HG02852 (cell line): ENCODE data around the gene PIK3R5.

Source experiments
- ATAC-seq: cut with Tn5 transposase; IDR thresholded peaks from one replicate; pipeline ENCODE4 v1.9.1; 2021; ENCODE audit warnings: mild to moderate bottlenecking, moderate library complexity; ENCODE audit not compliant: unreplicated experiment

The PIK3R5 gene

DNA sequence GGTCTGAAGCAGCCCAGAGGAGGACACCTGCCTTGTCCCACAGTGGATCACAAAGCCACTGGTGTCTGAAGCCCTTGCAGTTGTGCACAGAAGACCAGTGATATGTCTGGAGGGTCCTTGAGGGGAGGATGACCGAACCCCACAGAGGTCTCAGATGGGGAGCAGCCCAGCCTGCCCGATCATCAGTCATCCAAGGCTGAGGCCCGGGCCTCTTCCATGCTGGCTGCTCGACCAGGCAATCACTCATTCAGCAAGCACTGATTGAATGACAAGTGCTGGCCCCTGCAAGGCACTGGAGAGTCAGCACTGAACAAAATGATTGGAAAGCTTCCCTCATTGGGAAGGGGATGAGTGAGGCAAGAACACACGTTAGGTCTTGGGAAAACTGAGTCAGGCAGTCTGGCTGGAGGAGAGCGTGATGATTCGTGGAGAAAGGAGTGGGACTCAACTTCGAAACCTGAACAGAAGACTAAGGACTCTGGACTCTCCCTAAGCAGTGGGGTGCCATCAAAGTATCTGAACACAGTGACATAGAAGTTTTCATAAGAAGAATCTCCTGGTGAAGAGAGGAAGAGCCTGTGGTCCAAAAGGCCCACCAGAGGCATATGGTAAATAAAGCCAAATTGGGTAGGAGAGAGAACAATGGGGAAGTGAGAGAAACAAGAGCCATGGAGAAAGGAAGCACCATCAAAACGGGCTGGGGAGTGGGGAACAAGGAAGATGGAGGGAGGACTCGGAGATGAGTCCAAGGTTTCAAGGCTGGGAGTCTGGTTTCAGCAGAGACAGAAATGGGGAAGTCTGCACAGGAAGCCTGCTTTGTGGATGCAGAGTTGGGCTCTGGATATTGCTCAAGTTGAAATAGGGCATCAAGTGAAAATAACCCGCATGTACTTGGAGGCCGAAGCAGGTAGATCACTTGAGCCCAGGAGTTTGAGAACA is 10.2 kb downstream of the PIK3R5 start:
- no peak for ATAC-seq

DNA sequence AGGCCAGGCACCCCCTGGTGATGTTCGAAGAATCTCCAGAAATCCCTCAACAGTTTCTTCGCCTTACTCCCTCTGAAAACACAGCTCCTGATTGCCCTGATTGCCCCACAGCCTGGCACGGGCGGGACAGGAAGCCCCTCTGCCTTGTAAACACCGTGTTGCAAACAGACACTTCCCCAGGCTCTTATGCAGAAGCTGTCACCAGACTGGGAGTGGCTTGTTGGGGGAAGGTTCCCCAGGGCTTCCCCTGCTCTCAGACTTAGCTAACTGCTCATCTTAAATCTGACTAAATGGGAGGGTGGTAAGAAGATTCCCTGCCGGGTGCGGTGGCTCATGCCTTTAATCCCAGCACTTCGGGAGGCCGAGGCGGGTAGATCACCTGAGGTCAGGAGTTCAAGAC is 11.2 kb downstream of the PIK3R5 start:
- no peak for ATAC-seq

DNA sequence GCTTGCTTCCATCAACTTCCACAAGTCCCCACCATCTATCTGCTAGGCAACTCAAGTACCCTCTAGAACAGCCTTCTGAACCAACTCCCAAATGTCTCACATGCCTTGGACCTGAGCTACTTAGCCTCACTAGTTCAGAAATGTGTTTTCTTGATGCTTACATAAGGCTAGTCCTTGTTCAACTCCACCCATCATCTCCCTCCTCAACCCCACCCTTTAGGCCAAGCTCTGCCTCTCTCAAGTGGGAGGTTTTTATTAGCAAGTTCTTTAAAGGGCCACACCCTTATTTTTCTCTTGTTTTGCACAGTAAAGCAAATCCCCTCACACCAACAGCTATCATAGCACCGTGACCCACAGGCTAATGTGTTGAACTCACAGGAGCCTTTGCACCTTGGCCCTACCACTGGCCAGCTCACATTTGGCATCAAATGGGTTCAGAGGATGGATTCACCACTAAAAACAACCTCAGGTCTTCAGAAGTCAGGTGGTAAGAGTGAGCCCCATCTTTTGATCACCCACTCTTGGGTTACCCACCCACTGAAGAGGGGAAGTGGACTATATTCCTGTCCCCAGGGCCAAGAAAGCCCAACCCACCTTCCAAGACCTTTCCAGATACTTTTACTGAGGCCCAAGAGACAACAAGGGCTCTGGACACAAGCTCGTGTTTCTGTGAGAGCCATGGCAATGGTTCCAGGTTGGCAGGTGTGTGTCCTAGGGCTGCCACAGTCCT is 12.2 kb downstream of the PIK3R5 start:
- no peak for ATAC-seq

DNA sequence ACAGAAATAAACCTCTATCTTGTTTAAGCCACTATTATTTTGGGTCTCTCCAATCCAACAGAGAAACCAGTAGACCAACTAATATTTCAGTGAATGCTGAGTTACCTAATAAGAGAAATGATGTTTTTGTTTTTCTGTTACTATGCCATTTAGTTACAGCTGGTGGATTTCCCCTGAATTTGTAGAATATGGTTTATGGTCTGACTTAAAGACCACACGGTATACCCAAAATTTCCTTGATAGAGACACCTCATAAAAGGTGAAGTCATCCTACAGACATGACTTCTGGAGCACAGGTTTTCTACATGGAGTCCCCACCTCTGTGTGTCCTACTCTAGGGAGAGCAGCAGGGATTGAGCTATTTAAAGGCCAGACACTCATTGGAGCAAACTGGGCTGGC is 13.3 kb downstream of the PIK3R5 start:
- no peak for ATAC-seq

DNA sequence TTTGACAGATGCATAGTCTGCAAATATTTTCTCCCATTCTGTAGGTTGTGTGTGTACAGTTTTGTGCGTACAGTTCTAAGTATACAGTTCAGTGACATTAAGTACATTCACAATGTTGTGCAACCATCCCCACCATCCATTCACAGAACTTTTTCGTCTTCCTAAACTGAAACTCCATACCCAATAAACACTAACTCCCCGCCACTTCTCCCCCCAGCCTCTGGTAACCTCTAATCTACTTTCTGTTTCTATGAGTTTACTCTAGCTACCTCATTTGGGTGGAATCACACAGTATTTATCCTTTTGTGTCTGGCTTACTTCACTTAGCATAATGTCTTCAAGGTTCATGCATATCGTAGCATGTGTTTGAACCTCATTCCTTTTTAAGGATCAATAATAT is 14.3 kb downstream of the PIK3R5 start:
- no peak for ATAC-seq

DNA sequence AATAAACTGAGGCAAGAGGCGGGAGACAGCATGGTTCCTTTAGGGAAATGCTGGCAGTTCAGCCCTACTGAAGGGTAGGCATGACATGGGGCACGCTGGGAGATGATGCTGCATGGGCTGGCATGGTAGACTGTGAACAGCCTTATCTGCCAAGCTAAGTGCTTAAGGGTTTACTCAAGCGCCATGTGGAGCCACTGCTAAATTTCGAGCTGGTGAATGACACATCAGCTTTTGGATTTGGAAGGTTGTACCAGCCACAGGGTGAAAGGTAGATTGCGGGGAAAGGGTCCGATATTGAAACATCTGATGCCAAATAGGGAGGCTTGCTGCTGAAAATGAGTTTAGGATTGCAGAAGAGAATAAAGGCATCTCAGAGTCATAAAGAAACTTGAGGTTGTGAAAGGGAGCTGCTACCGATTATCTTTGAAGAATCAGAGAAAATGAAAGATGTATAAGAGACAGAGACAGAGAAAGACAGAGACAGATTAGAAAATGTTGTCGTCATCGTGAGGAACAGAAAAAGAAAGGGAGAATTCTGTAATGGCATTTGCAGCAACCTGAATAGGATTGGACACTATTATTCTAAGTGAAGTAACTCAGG is 16.3 kb downstream of the PIK3R5 start:
- no peak for ATAC-seq

DNA sequence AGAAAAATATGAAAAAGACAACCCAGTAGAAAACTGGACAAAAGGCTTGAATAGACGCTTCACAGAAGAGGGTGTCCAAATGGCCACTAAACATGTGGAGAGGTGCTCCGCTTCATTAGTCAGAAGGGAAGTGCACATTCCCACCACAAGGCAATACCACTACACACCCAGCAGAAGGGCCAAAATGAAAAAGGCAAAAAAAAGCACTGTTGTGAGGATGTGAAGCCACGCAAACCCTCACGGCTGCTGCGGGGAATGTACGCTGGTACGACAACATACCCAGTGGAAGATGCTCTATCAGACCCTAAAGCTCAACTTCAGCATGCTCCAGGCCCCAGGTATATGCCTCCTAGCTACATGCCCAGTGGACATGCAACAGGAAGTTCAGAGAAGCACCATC is 17.0 kb downstream of the PIK3R5 start:
- ATAC-seq, result no peak

DNA sequence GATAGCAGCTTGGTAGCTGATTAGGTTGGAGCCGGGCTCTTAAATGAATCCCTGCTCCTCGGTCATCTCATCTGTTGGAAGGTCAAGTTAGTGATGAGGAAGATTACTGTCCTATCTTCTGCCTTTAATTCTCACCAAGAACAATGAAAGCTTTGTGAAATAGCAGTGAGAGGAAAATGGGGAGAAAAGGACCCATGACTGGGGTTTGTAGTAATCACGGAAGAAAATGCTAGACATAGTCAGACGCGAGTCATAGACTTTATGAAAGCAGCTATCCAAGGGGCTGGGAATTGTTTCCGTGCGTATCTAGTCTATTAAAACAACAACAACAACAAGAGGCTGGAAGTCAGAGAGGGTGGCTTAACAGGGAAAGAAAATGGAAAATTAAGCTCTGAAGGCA is 18.3 kb downstream of the PIK3R5 start:
- no peak for ATAC-seq

DNA sequence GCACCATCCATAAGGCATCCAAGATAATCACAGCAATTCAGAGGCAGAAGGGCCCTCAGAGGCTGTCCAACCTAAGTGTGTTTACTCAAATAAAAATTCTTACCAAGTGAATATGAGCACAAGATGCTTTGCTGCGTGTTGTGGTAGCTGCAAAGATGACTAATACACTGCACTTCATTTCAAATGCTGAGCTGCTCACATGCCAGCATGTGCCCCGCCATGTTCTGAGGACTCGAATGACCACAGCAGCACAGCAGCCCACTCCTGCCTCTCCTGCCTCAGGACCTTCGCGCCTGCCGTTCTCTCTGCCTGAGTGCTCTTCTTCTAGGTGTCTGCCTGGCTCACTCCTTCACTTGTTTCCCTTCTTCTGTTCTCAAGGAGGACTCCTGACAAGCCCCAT is 19.0 kb downstream of the PIK3R5 start:
- ATAC-seq, result no peak

DNA sequence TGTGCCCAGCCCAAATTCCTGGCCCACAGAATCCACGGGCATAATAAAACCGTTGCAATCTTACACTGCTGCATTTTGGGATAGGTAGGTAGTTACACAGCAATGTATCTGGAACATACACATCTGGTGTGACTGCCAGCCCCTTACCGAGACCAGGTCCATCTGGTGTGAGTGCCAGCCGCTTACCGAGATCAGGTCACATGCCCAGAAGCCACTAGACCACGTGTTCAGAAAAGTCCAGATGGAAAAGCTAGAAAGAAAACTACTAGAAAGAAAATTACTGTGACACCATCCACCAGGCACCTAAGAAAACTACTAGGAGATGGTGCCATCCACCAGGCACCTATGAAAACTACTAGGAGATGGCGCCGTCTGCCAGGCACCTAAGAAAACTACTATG is 19.4 kb downstream of the PIK3R5 start:
- ATAC-seq, result no peak

DNA sequence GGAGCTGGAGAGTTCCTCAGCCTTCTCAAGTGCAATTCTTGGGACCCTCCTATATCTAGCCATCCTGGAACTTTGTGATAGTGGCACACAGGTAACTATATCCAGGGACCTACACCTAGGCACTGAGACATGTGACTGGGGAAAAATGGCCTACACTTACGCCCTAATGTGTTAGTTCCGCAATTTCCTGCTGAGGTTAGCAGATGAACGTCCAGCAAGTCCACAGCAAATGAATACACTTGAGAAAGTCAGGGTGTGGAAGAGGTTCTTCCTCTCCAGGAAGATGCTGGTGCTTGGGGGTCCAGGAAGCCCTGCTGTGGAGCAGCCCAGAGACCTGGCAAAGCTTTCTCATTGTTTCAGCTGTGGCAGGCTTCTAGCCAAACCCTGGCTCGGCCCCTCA is 20.8 kb downstream of the PIK3R5 start:
- ATAC-seq, result no peak

DNA sequence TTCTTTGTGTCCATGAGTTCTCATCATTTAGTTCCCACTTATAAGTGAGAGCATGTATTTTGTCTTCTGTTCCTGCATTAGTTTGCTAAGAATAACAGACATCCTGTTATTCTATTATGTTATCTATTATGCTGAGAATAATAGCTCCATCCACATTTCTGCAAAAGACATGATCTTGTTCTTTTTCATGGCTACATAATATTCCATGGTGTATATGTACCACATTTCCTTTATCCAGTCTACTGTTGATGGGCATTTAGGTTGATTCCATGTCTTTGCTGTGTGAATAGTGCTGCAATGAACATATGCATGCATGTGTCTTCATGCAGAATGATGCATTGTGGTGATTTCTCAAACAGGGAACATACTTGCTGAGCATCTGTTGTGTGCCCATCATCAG is 21.4 kb downstream of the PIK3R5 start:
- ATAC-seq, result no peak

DNA sequence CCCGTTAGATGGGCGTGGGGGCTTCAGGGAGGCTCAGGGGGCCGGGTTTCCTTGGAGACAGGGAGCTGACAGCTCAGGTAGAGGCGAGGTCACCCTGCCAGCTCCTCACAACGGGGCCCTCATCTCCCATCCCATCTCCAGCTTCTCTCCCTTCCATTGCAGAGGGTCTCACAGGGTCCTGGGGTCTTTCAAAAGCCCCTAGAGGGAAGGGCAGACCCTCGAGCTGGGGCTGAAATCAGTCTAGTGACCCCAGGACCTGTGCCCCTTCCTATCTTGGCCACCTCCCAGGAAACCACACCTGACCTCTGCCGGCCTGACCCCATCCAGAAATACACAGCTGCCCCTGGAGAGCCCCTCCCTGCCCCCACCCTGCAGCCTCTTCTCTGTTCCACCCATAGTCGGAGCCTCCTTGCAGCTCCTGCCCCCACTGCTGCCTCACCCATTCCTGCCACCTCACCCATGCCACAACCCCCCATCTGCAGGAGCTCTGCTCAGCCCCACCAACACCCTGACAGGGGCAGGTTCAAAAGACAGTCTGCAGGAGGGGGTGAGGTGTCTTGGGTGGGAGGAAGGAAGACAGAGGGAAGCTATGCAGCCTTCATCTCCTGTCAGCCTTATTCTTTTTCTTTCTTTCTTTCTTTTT is 23.4 kb downstream of the PIK3R5 start:
- no peak for ATAC-seq

DNA sequence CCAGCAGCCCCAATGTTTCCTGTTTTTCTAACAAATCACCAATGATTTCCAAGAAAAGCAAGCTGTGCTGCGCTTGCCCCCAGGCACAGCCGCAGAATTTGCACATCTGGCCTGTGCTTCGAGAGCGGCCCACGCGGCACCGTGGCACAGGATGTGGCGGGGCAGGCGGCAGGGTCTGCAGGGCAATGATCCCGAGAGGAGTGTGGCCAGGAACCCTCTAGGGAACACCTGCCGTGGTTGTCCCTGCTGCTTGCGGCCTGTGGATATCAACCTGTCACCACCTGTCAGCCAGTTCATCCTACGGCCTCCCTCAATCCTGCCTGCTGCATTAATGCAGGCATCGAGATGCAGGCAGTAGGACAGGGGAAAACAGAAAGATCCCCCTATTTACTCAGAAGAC is 24.0 kb downstream of the PIK3R5 start:
- ATAC-seq, result peak; percentile 41

DNA sequence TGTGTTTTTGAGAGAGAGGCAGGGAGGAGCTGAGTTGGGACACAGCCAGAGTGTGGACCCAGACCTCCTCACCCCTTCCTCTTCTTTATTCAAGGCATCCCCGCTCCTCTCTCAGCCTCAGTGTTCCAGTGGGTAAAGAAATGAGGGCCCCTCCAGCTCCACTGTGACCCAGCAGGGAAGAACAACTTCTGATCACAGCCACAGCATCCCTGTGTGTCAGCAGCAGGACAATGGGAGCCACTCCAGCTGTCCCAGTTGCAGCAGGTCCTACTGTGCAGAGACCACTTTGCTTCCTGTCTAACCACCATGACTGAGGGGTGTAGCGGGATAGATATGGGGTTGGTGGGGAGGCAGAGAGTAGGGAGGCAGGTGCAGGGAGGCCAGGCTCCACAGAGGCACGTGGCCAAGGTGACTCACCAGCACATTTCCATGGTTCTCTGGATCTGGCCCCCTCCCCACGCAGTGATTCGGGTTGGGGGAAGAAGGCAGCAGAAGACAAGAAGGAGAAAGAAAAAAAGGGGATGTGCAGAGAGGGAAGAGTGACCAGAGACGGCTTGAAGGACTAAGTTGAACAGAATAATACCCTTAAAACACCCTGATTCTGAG is 24.5 kb downstream of the PIK3R5 start:
- no peak for ATAC-seq

DNA sequence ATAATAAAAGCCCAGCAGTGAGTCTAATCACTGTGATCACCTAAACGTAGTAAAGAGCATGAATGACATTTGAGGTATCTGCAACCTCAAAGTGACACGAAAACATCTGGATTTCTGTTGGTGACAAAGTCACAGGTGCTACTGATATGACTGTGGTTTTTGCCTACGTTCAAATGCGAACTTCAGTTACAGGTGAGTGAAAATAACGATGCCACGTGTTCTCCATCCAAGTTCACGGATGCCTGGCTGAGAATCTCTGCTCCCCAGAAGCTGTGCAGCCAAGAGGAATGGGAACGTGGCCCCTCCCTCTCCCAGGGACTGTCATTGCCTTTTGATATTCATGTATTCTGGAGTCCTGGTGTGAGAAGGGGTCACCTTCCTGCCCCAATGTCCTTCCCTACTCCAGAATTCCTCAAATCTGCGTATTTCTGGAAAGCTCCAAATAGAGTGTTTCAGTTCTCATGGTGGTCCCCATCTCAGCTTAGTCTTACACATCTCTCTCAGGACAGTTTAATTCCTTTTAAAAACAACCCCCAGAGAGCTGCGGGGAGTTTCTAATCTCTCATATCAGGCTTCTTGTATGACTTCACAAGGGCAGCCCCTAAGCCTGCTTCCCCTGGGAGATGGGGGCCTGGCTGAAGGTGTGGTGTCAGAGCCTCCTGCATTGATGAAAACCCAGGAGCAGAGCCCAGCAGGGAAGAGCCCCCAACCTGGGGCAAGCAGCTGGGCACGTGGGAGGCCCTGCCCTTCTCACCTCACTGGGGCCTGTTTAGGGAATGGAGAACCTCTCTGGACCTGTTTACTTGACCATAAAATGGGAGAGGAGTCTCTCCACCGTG is 25.8 kb downstream of the PIK3R5 start:
- ATAC-seq, result peak; percentile 54

DNA sequence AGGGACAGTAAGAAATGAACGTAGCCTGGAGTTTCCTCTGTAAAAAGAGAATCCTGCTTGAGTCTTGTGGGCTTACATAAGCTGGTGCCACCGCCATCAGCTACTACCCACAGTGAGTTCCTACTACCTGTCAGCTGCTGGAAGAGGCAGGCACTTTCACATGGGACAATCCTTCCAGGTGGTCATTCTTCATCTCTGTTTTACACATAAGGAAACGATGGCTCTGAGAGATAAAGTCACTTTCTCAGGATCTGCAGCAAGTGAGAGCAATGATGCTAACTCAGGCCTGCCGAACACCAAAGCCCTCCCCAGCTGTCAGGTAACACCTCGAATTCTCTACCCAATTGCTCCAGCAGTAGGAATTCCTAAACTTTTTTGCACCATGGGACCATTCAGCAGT is 26.6 kb downstream of the PIK3R5 start:
- no peak for ATAC-seq

DNA sequence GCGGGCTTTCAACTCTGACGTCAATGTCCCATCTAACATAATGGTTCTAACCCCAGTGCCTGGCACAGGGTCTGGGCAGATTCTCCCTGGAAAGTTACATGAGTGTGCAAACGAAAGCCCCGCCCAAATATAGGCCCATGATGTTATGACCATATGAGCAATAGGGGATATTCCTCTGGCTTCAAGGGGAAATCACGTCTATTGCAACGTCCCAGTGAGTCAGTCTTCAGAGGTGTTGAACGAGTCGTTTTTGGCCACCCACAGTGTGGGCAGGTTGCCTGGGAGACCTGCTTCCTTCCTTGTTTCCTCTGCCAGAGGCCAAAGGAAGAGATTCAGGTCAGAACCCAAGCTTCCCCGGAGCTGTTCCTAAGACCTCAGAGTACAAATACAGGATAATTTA is 30.3 kb downstream of the PIK3R5 start:
- ATAC-seq, result no peak

DNA sequence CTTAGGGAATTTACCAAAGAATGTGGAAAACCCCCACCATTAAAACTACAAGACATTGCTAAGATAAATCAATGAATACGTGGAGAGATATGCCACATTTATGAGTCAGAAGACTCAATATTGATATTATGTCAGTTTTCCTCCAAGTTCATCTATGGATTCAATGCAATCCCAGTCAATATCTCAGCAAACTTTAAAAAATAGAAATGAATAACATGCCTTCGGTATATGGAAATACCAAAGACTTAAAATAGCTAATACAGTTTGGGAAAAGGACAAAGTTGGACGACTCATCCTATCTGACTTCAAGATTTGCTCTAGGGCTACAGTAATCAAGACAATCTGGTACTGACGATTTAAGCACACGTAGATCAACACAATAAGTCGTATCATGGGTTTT is 31.2 kb downstream of the PIK3R5 start:
- no peak for ATAC-seq

DNA sequence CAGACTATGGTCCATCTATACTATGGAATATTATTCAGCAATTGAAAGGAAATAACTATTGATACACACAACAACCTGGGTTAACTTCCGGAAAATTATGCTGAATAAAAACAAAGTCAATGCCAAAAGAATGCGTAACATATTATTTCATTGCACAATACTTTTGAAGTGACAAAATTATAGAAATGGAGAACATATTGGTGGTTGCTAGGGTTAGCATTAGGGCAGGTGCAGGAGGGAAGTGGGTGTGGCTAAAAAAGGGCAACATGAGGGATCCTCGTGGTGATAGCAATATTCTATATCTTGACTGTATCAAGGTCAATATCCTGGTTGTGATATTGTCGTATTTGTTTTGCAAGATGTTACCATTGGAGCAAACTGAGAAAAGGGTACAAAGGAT is 34.9 kb downstream of the PIK3R5 start:
- no peak for ATAC-seq
